MM.1S (cell line): ENCODE data around the gene SOX14.

Source experiments
- CTCF ChIP-seq: fragments of 300-600 bp; sonication (generic); IDR thresholded peaks from 2 replicates; pipeline ENCODE4 v1.5.1; 2016; ENCODE audit warnings: antibody characterized with exemption, low read length, mixed read lengths
- EZH2 ChIP-seq: fragments of 300-600 bp; sonication (generic); optimal IDR thresholded peaks from 2 replicates; pipeline ENCODE3; 2017; ENCODE audit warnings: low read depth, mild to moderate bottlenecking, antibody characterized with exemption, low read length, mixed read lengths
- EZH2phosphoT487 ChIP-seq: fragments of 300-600 bp; sonication (generic); IDR thresholded peaks from 2 replicates; pipeline ENCODE4 v1.6.1; 2018; ENCODE audit warnings: antibody characterized with exemption, low read length

GRCh38 chr3:137767538-137768360 is 3.6 kb downstream of the SOX14 start:
- no peak for TF ChIP-seq CTCF
- no peak for TF ChIP-seq EZH2
- TF ChIP-seq EZH2phosphoT487, result no peak
